HG02943 (cell line): ENCODE measurements around the gene LIX1.
A peak's percentile ranks its signal among the peaks of the same experiment; 100 is the strongest.
"Not testable (repeated sequence)": the region's sequence is repeated elsewhere in the genome, so short reads cannot be mapped to it uniquely, and the experiment has no call there.

Experiments
- ATAC-seq: cut with Tn5 transposase; IDR thresholded peaks from one replicate; pipeline ENCODE4 v1.9.1; 2021; ENCODE audit warnings: mild to moderate bottlenecking, low read depth, moderate library complexity; ENCODE audit not compliant: unreplicated experiment

Gene LIX1

DNA sequence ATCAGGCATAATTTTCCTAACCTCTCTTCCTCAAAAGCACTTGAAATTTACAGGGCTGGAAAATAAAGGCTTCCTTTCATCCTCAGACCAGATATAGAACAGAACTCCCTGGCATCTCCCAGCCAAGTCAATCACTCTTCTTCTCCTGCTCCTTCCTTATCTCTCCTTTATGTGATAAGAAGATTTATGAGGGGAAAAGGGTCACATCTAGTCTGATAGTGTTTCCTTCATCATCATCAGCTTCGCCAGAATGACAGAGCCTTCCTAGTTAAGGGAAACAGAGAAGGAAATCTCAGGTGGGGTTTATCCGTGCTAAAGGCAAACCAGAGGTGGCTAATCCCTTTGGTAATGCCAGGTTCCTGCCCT is 36.2 kb downstream of the LIX1 start:
- no peak for ATAC-seq

DNA sequence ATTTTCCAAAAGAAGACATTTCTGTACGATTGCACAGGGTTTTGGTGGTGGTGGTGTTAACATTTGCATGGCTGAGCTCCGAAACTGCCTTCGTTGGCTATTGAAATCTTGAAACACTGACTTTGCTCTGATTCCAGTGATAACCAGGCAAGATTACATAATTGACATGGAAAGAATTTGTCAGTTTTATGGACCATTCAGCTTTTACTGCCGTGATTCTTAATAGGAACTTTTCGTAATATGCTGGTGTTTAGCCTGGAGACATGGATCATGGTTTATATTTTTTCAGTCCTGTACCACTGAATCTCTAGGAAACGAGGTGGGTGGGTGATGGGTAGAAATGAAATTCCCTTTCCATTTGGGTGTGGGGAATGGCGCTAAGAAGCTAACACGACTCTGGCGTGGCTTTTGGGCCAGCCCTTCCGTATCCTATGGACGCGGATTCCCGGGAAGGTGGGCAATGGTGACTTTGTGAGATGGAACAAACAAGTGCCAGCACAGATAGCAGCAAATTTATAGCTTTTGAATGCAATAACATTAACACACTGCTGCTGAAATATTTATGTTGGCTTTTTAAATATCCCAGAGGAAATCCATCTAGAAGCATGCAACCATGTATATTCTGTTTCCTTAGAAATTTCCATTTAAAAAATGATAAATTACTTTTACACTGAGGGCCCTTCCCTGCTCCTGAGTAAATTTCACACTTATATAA is 36.8 kb downstream of the LIX1 start:
- no peak for ATAC-seq

DNA sequence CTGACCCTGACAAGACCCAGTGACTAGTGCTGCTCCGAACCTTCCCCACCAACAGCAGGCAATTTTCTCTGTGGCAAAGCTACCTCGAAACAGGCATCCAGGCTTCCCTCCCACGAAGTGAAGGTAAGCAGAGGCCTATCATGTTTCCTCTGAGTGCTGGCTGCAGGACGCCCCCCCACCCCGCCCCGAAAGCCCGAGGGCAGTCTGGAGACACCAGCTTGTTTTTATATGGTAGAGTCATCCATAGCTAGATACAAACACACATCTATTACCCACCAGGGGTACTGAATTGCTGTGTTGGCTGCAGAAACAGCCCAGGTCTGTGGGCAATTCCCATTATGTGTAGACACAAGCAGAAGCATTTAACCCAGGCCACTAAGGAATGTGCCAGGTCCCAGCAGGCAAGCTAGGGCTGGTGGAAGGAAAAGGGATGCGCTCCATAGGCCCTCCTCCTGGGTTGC is 40.4 kb downstream of the LIX1 start:
- ATAC-seq, result no peak

DNA sequence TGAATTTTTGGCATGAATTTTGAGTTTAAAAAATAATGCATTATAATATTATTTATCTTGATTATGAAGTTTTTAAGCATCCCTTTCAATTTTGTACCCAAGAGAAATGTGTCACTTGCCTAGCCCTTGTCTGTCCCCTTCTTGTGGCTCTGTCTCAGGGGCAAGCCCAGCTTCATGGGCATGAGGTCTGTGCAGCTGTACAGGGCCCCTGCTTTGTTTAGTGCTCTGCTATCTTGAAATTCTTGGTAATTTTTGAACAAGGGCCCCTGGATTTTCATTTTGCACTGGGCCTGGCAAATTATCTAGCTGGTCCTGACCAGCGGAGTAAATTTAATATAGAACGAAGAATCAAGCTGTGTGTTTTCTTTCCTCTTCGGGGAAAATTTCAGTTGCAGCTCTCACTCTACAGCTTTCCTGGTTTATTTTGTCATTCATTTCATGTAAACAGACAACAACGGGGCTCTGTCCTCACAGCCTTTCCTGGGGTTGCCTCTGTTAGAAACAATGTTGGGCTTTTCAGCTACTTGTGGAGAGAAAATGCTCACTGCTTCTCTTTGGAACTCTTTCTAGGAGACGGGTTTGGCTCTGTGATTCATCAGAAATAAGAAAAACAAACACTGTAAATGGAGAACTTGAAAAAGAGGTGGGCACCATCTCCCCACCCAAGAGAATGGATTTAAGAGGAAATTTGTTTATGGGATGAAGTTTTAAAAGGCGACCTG is 41.1 kb downstream of the LIX1 start:
- ATAC-seq, result no peak

DNA sequence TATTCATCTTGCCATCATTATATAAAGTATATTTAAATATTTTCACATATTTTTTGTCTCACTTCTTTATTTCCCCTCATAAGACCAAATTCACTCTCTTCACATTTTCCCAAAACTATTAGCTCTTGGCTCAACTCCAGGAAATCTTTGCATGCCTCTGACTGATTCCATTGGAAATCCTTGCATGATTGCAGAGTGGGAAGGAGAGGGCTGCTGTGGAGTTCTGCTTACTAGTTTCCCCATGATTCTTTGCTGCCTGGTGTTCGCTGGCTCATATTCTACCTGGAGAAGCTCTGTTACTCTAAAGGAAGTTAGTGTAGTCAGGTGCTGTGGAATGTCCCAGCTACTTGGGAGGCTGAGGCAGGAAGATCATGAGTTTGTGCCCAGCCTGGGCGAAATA is 41.9 kb downstream of the LIX1 start:
- ATAC-seq, result no peak

DNA sequence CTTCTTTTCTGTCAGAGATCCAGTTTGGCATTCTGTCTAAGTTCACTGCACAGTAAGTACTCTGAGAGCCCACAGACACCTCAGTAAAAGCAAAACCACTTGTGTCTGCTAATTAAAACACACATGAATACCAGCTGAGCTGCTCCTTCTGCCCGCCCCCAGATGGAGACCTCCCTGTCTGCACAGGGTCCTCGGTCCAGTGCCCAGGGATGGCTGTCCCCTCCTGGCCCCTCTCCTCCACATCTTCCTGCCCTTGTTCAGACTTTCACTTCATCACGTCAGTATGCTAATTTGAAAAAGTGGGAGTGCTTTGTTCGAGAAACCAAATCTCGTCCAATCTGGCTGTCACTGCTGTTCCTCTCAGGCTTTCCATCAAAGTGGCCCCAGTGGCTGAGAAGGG is 43.5 kb downstream of the LIX1 start:
- ATAC-seq, result no peak

DNA sequence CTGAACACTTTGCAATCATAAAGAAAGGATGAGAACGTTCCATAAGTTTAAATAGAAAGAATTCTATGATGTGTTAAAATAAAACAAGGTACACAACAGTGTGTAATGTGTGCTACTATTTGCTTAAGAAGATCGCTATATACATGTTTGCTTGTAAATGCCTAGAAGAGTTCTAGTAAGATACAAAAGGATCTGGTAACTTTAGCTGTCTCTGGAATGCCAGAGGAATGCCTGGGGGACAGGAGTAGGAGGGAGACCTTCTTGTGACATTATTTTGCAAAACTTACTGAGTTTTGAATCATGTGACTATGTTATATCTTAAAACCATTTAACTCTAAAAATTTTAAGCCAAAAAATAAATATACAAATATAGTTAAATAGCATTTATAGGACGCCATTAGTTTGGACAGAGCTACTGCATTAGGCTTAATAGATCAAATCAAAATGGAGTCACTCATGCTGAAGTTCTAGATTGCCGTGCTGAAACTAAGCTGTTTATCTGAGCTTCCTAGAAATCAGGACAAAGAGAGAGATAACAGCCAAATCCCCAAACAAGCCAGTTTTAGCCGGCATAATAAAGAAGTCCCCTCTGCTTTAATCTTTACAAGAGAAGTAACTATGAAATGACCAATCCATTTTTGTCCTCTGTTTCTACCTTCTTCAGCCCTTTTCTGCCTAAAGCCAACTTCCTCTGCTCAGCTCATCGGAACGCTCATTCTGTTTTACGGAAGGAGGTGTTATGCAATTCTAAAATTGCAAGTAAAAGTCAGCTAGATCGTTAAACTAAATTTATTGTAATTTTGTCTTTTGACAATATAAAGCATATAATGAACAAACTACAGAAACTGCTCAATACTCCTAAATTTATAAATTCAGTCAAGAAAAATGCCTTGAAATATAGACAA is 44.8 kb downstream of the LIX1 start:
- ATAC-seq, result no peak

DNA sequence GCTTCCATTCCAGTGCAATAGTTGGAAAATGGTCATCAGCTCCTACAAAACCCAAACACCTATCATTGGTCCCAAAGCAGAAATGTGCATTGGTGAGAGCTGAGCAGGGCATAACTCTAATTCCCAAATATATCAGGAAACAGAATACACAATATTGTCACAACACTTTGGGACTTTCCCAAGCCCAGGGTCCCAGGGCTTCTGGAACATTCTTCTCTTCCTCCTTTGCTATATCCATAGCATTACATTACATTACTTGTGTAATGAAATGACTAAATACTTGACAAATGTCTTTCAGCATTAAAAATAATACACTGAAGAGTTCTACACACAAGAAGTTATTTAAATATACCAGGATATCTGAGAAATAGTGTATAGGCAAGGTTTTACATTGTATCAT is 45.6 kb downstream of the LIX1 start:
- no peak for ATAC-seq

DNA sequence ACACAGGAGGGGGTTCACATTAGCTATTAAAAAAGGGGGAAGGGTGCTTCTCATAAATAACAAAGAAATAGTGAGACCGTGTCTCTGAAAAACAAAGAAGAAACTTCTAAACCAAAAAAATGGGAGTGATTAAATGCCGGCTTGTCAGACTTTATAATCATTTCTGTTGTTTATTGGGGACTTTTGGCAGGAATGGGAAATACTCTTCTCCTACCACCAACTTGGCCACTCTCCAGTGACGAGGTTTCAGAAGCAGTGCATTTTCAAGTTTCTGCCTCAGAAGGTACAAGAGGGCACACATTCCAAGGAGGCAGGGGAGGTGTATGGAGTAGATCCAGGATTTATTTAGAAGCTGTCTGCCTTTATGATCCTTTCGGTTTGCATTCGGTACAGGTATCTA is 46.2 kb downstream of the LIX1 start:
- no peak for ATAC-seq

DNA sequence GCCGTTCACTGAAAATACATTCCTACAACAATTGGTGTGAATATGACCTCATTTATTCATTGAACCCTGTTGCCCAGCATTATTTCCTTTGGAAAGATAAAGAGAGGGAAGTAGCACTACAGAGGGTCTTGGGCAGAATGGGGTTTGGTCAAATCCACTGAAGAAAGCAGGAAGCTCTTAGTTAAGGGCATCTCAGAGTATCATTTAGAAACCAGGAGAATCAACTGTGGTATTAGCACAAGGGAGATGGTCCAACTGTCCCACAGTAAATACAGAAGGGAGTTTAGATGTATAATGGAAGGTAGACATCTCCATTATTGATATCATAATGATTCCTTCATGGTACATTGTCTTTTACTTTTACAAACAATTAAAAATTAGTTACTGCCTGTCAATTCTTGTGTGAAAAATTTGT is 47.1 kb downstream of the LIX1 start:
- ATAC-seq, result peak; percentile 32

DNA sequence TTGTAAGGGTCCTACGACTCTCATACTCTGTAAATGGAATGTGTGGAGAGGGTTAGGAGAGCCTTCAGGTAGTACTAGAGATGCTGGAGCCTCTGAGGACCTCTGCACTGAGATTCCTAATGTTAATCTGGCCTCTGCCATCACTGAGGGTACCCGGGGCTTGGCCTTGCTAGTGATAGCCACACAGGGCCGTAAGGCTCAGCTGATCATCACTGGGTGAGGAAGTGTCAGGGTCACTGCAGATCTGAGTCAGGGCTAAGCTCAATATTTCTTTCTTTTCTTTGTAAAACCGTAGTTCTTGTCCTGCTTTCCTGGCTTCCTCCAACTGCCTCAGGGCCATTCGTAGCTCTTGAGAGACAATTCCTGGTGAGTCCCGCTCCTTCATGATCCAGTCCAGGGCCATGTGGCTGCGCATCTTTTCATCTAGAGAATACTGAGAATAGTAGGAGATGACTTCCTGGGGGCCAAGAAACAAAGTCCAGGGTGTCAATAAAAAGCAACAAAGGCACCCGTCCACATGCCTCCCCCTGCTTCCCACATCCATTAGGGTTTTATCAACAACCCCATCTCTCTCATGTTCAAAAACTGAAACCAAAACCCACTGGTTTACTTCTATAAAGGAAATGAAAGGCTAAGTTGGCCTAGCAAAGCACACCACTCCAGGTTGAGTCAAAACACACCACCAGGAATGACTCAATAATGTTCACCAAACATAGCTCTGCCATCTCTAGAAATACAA is 47.7 kb downstream of the LIX1 start:
- ATAC-seq, result peak; percentile 99

DNA sequence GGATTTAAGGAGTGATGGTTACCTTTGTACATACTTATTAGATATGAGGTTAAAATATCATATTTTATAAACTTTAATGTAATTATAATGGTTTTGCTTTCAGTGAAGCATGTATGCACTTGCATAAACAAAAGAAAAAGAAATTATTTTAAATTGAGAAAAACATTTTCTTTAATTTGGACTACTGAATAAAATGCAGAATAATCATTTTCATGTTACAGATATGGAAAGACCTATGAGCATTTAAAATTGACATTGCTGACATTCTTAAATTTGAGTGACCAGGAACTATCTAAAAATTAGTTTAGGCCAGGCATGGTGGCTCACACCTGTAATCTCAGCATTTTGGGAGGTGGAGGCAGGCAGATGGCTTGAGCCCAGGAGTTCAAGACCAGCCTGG is 49.2 kb downstream of the LIX1 start:
- no peak for ATAC-seq

DNA sequence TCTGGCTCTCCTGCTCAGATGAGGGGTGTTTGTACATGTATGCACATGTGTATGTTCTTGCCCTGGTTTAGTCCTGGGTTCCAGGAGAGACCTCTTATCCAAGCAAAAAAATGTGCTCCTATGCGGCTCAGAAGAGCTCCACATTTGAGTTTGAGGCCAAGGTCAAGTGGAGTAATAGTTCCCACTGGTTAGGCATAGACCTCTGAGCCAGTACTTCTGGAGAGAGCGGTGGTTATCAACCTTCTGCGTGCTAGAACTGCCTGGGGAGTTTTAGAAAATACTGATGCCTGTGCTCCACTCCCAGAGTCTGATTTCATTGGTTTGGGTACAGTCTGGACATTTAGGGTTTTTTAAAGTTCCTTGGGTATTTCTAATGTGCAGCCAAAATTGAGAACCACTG is 51.5 kb downstream of the LIX1 start:
- ATAC-seq, result no peak

DNA sequence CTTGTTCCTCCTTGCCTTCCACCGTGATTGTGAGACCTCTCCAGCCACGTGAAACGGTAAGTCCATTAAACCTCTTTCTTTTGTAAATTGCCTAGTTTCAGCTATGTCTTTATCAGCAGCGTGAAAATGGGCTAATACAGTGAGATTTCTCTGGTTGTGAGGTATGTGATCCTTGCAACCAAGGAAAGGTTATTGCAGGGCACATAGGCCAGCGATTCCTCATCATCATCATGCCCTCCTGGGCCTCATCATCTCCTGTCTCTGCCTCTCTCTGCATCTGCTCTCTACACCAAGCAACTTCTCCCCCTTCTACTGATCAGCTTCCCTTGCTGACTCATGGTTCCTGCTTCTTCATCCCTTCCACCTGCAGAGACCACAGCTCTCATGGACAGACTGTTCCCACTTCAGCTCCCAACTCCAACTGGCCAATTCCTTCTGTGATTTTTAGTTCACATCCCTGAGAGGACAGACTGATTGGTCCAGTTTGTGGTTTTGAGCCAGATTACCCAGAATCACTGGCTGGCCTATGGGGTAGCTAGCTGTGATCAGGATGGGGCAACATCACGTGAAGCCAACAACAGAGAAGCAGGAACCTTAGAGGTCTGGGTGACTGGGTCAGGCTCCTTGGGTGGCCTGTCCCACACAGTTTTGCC is 53.1 kb downstream of the LIX1 start:
- no peak for ATAC-seq

DNA sequence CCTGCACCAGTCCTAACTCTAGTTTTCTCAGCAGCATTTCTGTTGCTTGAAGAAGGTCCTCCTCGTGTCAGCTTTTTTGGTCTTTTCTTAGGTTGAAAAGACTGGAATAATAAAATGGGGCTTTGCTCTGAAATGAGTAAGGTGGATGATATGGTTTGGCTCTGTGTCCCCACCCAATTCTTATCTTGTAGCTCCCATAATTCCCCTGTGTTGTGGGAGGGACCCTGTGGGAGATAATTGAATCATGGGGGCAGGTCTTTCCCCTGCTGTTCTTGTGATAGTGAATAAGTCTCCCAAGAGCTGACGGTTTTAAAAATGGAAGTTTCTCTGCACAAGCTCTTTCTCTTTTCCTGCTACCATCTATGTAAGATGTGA is 53.6 kb downstream of the LIX1 start:
- no peak for ATAC-seq

DNA sequence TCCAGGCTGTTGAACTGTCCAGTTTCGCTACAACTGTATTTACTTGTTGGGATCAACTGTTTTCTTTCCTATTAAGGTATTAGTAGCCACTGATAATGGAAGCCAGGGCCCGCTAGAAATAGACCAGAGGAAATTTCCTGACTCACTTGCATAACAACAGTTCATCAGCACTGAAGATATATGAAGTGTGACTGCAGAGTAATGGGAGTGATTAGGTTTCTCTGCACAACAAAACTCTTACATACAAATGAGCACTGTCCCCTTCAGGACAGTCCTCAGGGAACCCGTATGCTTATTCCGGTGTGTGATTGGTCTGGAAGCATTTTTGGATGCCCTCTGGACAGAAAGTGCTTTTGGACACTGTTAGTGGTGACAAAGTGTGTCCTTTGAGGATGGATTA is 55.3 kb downstream of the LIX1 start:
- ATAC-seq, result no peak

DNA sequence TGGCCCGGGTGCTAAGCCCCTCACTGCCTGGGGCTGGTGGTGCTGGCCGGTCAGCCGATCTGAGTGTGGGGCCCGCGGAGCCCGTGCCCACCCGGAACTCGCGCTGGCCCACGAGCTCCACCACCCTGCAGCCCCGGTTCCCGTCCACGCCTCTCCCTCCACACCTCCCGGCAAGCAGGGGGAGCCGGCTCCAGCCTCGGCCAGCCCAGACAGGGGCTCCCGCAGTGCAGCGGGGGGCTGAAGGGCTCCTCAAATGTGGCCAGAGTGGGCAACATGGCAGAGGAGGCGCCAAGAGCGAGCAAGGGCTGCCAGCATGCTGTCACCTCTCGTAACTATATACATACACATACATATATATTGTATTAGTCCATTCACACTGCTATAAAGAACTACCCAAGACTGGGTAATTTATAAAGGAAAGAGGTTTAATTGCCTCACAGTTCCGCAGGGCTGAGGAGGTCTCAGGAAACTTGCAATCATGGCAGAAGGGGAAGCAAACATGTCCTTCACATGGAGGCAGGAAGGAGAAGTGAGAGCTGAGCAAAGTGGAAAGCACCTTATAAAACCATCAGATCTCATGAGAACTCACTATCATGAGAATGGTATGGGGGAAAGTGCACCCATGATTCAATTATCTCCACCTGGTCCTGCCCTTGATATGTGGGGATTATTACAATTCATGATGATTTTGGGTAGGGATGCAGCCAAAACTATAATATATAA is 56.8 kb downstream of the LIX1 start:
- ATAC-seq, result no peak

DNA sequence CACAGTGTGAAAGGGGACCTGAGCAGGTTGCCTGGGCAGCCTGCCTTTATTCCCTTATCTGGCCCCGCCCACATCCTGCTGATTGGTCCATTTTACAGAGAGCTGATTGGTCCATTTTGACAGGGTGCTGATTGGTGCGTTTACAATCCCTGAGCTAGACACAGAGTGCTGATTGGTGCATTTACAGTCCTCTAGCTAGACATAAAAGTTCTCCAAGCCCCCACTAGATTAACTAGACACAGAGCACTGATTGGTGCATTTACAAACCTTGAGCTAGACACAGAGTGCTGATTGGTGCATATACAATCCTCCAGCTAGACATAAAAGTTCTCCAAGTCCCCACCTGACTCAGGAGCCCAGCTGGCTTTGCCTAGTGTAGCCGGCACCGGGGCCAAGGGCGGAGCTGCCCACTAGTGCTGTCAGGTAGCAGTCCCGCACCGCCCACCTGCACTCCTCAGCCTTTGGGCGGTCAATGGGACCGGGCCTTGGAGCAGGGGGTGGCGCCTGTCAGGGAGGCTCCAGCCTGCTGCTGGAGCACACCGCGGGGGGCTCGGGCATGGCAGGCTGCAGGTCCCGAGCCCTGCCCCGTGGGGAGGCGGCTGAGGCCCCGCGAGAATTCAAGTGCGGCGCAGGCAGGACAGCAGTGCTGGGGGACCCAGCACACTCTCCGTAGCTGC is 57.5 kb downstream of the LIX1 start:
- ATAC-seq, result not testable (repeated sequence)
